ENCODE results near the gene ALOX12.

DNA sequence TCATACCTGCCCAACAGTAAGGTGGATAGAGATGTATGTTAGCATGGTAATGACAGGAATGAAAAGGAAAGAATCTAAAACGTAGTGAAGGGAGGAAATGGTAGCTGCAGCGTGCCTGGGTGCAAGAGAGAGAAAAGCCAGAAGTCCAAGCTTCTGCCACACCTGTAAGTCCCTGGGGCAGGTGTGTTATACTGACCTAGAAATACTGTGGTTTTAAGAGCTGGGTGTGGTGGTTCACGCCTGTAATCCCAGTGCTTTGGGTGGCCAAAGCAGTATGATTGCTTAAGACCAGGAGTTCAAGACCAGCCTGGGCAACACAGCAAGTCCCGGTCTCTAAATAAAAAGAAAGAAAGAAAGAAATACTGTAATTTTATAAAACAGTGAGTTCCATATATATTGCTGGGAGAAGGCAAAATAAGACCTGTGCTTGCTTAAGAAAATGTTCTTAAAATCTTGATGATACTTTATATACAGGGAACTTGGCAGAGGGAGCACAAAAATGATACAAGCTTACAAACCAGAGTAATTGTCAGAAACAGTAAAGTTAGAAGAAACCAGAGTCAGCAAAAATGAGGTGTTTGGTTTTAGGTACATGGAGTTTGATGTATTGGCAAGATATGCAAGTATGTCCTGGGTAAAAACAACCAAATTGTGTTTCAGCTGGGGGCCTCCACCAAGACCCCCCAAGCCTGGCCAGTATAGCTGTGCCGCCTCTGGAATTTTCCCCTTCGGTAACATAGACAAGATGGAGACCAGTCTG is 6.6 kb downstream of the ALOX12 start:
- TF ChIP-seq, protein P1, sequence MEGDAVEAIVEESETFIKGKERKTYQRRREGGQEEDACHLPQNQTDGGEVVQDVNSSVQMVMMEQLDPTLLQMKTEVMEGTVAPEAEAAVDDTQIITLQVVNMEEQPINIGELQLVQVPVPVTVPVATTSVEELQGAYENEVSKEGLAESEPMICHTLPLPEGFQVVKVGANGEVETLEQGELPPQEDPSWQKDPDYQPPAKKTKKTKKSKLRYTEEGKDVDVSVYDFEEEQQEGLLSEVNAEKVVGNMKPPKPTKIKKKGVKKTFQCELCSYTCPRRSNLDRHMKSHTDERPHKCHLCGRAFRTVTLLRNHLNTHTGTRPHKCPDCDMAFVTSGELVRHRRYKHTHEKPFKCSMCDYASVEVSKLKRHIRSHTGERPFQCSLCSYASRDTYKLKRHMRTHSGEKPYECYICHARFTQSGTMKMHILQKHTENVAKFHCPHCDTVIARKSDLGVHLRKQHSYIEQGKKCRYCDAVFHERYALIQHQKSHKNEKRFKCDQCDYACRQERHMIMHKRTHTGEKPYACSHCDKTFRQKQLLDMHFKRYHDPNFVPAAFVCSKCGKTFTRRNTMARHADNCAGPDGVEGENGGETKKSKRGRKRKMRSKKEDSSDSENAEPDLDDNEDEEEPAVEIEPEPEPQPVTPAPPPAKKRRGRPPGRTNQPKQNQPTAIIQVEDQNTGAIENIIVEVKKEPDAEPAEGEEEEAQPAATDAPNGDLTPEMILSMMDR (optimal IDR thresholded peaks at IDR 0.05 in 1 of 3, IDR thresholded peaks at IDR 0.05 in 1 of 3, conservative IDR thresholded peaks at IDR 0.05 in 1 of 3; ENCODE audit: extremely low read depth in 1 of 3, insufficient read depth in 2 of 3, low read length in 3 of 3), result no peak
- no peak for TF ChIP-seq EZH2 (IDR thresholded peaks at IDR 0.05; ENCODE audit: low read length)

Measured in keratinocyte (primary cell).